Ovary (tissue), 9 donors: ENCODE data around the gene PLXNA2. TPM values are rescaled to one million over a fixed set of nuclear protein-coding genes. Genes with fewer than 3 reads are reported as not detected.

Experiments used
- DNase-seq, 5 donors: peaks; one replicate each; pipeline ENCODE4 v3.0.0-alpha.2; 2019 to 2020
- H3K27ac ChIP-seq, 2 donors: fragments of 200-600 bp; one replicate each; pipeline versions ENCODE4 v1.5.1 to v1.8.0; 2019 to 2022
- H3K27me3 ChIP-seq: fragments of 200-600 bp; one replicate; pipeline ENCODE4 v1.8.0; 2022
- H3K36me3 ChIP-seq: fragments of 200-600 bp; sonication (generic); one replicate; pipeline ENCODE4 v1.5.1; 2019
- H3K4me1 ChIP-seq: one replicate; pipeline ENCODE4 v1.8.1; 2013; ENCODE audit warnings: mild to moderate bottlenecking, moderate library complexity; ENCODE audit not compliant: insufficient read depth
- H3K4me3 ChIP-seq: fragments of 200-600 bp; sonication (generic); one replicate; pipeline ENCODE4 v1.5.1; 2017
- H3K9me3 ChIP-seq, 2 donors: fragments of 200-600 bp in 1 of 2; sonication (generic) in 1 of 2; one replicate each; pipeline versions ENCODE4 v1.5.1 to v1.8.1; 2013 to 2019; ENCODE audit warnings: mild to moderate bottlenecking in 1 of 2, moderate library complexity in 1 of 2
- EP300 ChIP-seq: sonication (generic); formaldehyde crosslinking; IDR thresholded peaks from one replicate; pipeline ENCODE4 v1.6.1; 2017; ENCODE audit warnings: antibody characterized with exemption
- POLR2A ChIP-seq: fragments of 450-650 bp; IDR thresholded peaks from one replicate; pipeline ENCODE4 v1.6.1; 2017; ENCODE audit warnings: antibody characterized with exemption, mild to moderate bottlenecking, moderate library complexity
- WGBS, 3 donors: extraction: QIAGEN DNeasy Blood & Tissue Kit in 1 of 3; methylation state at CpG; one replicate each; pipeline versions ENCODE4 v1.1.5 to v1.1.7; 2013 to 2017; 5-methylcytosine and 5-hydroxymethylcytosine counted together
- intact Hi-C, 4 donors: fragments of 100-400 bp; cut with DNase I; formaldehyde crosslinking; loops; one replicate each; pipeline versions ENCODE4 v1.11.0 to v1.15.1; 2022 to 2023
- polyA plus RNA-seq, 2 donors: library from polyadenylated mRNA; stranded (reverse); fragments of 200-250 nt in 1 of 2; fragments of 350-450 nt in 1 of 2; fragmentation: Illumina TruSeq in 1 of 2; extraction: RNeasy Lipid Tissue Mini Kit (QIAGEN cat#74804) in 1 of 2; gene quantifications; one replicate each; pipeline ENCODE4 v1.2.3, GENCODE V29; 2013 to 2014
- total RNA-seq, 7 donors: library from RNA; depleted of rRNA in 2 of 7; stranded (reverse); fragments of >200 nt in 2 of 7; fragmentation: NEBNext Ultra II Directional in 3 of 7; extraction: Animal tissue kit (Norgen Biotek cat#: 25700) in 3 of 7; gene quantifications; one replicate each; pipeline versions ENCODE4 v1.1.0 to v1.2.4, GENCODE V29; 2016 to 2023
- TF ChIP-seq, protein P1 (sequence below), 3 donors: fragments of 450-650 bp in 2 of 3; fragments of 200-600 bp in 1 of 3; IDR thresholded peaks; one replicate each; pipeline versions ENCODE4 v1.5.1 to v1.8.0; 2016 to 2022; ENCODE audit warnings: antibody characterized with exemption in 3 of 3, mild to moderate bottlenecking in 1 of 3
- donor health status: DM: no; HTN: no; CAD: no; lungs with moderate emphysema.
- donor health status: DM: no; HTN: no; CAD: no.
- donor health status: Bipolar disorder and iron deficiency.
- donor health status: DM: yes; HTN: yes; CAD: no.
- donor health status: DM: no; HTN: no; CAD: no.
- donor health status: DM: yes; HTN: yes; CAD: no.

PLXNA2 gene
- total and polyA plus RNA-seq, 9 donors = 10.7 to 71.5 (median 44.0) TPM

DNA sequence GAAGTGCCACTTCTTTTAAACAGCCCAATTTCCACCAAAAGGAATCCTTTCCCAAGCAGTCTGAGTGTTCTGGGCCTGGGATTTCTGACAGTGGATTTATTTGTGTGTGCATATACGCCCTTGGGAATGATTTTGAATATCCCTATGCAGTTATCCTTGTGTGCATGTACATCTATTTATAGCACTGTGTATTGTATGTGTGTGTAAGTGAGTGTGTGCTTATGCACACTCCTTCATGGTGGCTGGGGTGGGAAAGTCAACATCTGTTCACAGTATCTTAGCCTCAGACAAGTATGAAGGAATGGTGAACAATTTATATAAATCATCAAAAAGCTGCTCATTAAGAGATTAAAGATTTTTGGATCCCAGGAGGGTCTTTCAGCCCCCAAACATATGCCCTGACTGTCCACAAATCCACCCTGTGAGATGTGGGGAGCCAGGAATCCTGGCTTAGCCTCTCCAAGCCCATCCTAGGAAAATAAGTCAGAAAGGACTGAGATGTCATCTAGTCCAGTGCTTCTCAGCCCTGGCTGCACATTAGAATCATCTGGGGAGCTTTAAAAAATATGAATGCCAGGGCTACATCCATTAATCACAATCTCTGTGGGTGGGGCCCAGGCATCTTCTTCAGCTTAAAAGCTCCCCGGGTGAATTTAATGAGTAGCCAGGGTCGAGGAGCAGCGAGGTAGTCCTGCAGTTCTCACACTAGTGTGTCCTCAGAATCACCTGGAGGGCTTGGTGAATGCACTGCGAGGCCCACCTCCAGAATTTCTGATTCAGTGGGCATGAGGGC, 101.4 kb downstream of the PLXNA2 start:
- Histone ChIP-seq H3K4me1 (peaks cover 5% of the 10 kb centered on the region), H3K27ac (peak overlapping the region in 1 of 2 donors; percentile 44), H3K4me3 (no peak overlapping the region), H3K9me3 (no peaks in the 10 kb centered on the region), H3K36me3 (no peaks in the 10 kb centered on the region), H3K27me3 (no peaks in the 10 kb centered on the region)
- 54 to 65% (median 55%) methylated on average over 5 of the region's 5 CpGs for WGBS, 3 donors
- DNase-seq = no peak
- TF ChIP-seq POLR2A = no peak
- TF ChIP-seq, protein P1, sequence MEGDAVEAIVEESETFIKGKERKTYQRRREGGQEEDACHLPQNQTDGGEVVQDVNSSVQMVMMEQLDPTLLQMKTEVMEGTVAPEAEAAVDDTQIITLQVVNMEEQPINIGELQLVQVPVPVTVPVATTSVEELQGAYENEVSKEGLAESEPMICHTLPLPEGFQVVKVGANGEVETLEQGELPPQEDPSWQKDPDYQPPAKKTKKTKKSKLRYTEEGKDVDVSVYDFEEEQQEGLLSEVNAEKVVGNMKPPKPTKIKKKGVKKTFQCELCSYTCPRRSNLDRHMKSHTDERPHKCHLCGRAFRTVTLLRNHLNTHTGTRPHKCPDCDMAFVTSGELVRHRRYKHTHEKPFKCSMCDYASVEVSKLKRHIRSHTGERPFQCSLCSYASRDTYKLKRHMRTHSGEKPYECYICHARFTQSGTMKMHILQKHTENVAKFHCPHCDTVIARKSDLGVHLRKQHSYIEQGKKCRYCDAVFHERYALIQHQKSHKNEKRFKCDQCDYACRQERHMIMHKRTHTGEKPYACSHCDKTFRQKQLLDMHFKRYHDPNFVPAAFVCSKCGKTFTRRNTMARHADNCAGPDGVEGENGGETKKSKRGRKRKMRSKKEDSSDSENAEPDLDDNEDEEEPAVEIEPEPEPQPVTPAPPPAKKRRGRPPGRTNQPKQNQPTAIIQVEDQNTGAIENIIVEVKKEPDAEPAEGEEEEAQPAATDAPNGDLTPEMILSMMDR (IDR thresholded peaks at IDR 0.05) = no peak
- no peak for TF ChIP-seq EP300
- intact Hi-C loops = loop anchor here in 1 of 4 donors (10.0 kb wide), 1 partner anchor 92 kb away; no protein-coding TSS in a partner anchor

DNA sequence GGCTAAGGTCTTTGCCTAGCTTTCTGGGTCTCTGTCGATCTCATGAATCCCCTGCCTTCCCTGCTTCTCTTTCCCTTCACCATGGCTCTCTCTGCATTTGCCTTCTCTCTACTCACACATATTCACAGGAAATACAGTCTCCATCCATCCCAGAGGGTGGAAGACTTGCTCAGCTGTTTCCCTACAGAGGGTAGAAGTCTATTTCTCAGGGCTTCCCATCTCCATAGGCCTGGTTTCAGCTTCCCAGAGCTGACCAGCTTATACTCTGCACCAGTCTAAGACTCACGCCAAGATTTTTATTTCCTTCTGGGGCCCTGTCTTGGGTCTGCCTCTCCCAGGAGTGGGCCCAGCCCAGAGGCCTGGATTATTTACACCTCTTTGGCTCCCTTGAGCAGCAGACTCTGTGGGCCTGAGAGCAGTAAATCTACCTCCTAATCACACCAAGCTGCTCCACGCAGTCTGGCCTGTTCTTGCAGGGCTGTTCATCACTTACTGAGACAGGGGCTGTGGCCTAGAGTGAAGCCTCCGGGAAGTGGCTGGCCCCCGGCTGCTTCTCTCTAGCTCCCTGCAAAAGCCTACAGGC, 102.5 kb downstream of the PLXNA2 start:
- whole genome bisulfite sequencing, 3 donors = 16 to 31% (median 22%) methylated on average over 5 of the region's 5 CpGs
- TF ChIP-seq POLR2A (no peak), EP300 (no peak)
- TF ChIP-seq, protein P1 (IDR thresholded peaks at IDR 0.05) = no peak
- peak in 4 of 5 donors; percentile 39 to 60 (median 52) for DNase-seq
- intact Hi-C loops = loop anchor here in 1 of 4 donors (10.0 kb wide), 1 partner anchor 93 kb away; no protein-coding TSS in a partner anchor
- Histone ChIP-seq H3K27ac (peak overlapping the region in 1 of 2 donors; percentile 44), H3K4me1 (peaks cover 10% of the 10 kb centered on the region), H3K4me3 (no peak overlapping the region), H3K9me3 (no peaks in the 10 kb centered on the region), H3K36me3 (no peaks in the 10 kb centered on the region), H3K27me3 (no peaks in the 10 kb centered on the region)

DNA sequence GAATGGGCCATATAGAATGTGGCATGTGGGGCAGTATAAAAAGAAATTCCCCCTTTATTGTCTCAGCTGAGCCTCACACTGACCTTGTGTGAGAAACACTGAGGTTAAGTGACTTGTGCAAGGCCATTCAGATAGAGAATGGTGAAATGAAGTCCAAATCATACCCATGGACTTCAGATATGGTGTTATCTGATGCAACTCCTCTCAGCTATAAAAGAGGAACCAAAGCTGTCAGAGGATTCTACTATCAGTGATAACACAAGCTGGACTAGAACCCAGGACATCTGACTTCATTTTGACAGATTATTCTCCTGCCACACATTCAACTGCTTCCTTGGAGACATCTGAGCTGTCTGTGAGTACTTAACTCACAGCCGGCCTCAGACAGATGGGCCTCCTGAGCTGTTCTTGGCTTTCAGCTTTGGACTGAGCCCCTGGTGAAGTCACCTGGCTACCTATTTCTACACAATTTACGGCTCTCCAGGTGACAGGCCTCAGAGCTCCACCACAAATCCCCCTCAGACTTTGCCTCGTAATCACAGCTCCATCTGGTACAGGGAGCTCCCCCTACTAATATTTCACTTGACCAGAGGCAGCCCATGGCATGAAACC, 104.6 kb downstream of the PLXNA2 start:
- DNase-seq = no peak
- no peaks in the 10 kb centered on the region for H3K27me3 ChIP-seq
- H3K9me3 ChIP-seq = no peaks in the 10 kb centered on the region
- H3K27ac ChIP-seq = no peak overlapping the region
- peaks cover 18% of the 10 kb centered on the region for H3K4me1 ChIP-seq
- 57 to 64% (median 61%) methylated on average over 3 of the region's 3 CpGs for WGBS, 3 donors
- no peak overlapping the region for H3K4me3 ChIP-seq
- TF ChIP-seq EP300 = no peak
- TF ChIP-seq, protein P1 (IDR thresholded peaks at IDR 0.05) = no peak
- no peak for TF ChIP-seq POLR2A
- intact Hi-C loops = loop anchor here in 2 of 4 donors (10.0 kb wide), 2 partner anchors 95 to 105 kb away; partner anchors contain the start of gene PLXNA2 (in 1 of the 2)
- H3K36me3 ChIP-seq = no peaks in the 10 kb centered on the region

DNA sequence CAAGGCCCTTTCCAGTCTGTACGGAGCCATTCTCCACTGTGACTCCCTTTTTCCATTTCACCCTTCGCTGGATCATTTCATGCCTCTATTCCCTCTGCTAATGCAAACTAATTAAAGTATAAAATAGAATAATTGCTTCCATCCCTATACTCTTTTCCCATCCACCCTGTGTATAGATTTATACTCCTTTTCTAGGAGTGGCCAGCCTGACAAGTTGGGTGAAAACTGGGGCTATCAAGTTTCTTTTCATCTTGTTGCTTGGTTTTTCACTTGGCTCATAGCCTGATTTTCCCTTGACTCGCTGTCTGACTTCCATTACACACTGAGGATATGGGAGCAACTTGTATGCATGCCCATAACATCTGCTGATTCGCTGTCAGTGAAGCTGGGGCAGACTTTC, 107.0 kb downstream of the PLXNA2 start:
- no peak overlapping the region for H3K4me3 ChIP-seq
- H3K36me3 ChIP-seq = no peaks in the 10 kb centered on the region
- no peak overlapping the region for H3K27ac ChIP-seq
- no peaks in the 10 kb centered on the region for H3K27me3 ChIP-seq
- H3K4me1 ChIP-seq = peaks cover 23% of the 10 kb centered on the region
- WGBS, 3 donors = 61 to 67% (median 61%) methylated on average over 4 of the region's 4 CpGs
- no peak for DNase-seq
- intact Hi-C loops = loop anchor here in 1 of 4 donors (10.0 kb wide), 1 partner anchor 108 kb away; the partner anchor contains the start of gene PLXNA2
- TF ChIP-seq, protein P1 (IDR thresholded peaks at IDR 0.05) = no peak
- no peak for TF ChIP-seq POLR2A
- no peak for TF ChIP-seq EP300
- H3K9me3 ChIP-seq = no peaks in the 10 kb centered on the region
